HS-27A (cell line): ENCODE results near the gene MSANTD1.

Source experiments
- DNase-seq: peaks from one replicate; pipeline ENCODE4 v3.0.0-alpha.2; 2012; ENCODE audit warnings: low read depth, missing footprints

Gene MSANTD1

GRCh38 chr4:3263876-3264193 is 14.9 kb downstream of the MSANTD1 start:
- DNase-seq: no peak

GRCh38 chr4:3266076-3266475 is 17.1 kb downstream of the MSANTD1 start:
- no peak for DNase-seq

GRCh38 chr4:3267576-3268394 is 18.8 kb downstream of the MSANTD1 start:
- no peak for DNase-seq

- no peak for DNase-seq
Observed at GRCh38 chr4:3268395-3269104, 19.6 kb downstream of the MSANTD1 start.

- no peak for DNase-seq
Observed at GRCh38 chr4:3269105-3269927, 20.4 kb downstream of the MSANTD1 start.

- DNase-seq: no peak
Observed at GRCh38 chr4:3269991-3270611, 21.1 kb downstream of the MSANTD1 start.

- no peak for DNase-seq
Observed at GRCh38 chr4:3271131-3271530, 22.2 kb downstream of the MSANTD1 start.

- DNase-seq: no peak
Observed at GRCh38 chr4:3276986-3277385, 28.0 kb downstream of the MSANTD1 start.

- no peak for DNase-seq
Observed at GRCh38 chr4:3280466-3280865, 31.5 kb downstream of the MSANTD1 start.

GRCh38 chr4:3283483-3283882 is 34.5 kb downstream of the MSANTD1 start:
- no peak for DNase-seq

GRCh38 chr4:3283916-3284315 is 35.0 kb downstream of the MSANTD1 start:
- DNase-seq: no peak

GRCh38 chr4:3284734-3285557 is 36.0 kb downstream of the MSANTD1 start:
- no peak for DNase-seq

- DNase-seq: no peak
Observed at GRCh38 chr4:3285558-3286334, 36.8 kb downstream of the MSANTD1 start.

- DNase-seq: no peak
Observed at GRCh38 chr4:3286335-3287175, 37.6 kb downstream of the MSANTD1 start.

GRCh38 chr4:3287271-3287971 is 38.5 kb downstream of the MSANTD1 start:
- DNase-seq: no peak

GRCh38 chr4:3287972-3288570 is 39.1 kb downstream of the MSANTD1 start:
- no peak for DNase-seq

- DNase-seq: no peak
Observed at GRCh38 chr4:3288571-3289094, 39.7 kb downstream of the MSANTD1 start.

- no peak for DNase-seq
Observed at GRCh38 chr4:3290476-3290875, 41.5 kb downstream of the MSANTD1 start.
